Subcutaneous abdominal adipose tissue (tissue), 5 donors: ENCODE results near the gene EHBP1L1.

ENCODE experiments used
- H3K27ac ChIP-seq: one replicate; pipeline ENCODE4 v1.7.0; 2013; ENCODE audit warnings: low read depth, mild to moderate bottlenecking, inconsistent platforms, low read length, moderate library complexity
- H3K27me3 ChIP-seq, 5 donors: one replicate each; pipeline ENCODE4 v1.7.0; 2013; ENCODE audit warnings: low read length in 5 of 5, inconsistent platforms in 1 of 5; ENCODE audit not compliant: control insufficient read depth in 5 of 5, insufficient read depth in 4 of 5
- H3K36me3 ChIP-seq, 5 donors: one replicate each; pipeline ENCODE4 v1.7.0; 2013; ENCODE audit warnings: low read length in 5 of 5; ENCODE audit not compliant: control insufficient read depth in 5 of 5, insufficient read depth in 5 of 5
- H3K4me1 ChIP-seq, 5 donors: one replicate each; pipeline ENCODE4 v1.7.0; 2013; ENCODE audit warnings: low read length in 5 of 5, mild to moderate bottlenecking in 3 of 5, moderate library complexity in 1 of 5; ENCODE audit not compliant: control insufficient read depth in 5 of 5, insufficient read depth in 5 of 5
- H3K4me3 ChIP-seq, 5 donors: one replicate each; pipeline ENCODE4 v1.7.0; 2013; ENCODE audit warnings: low read length in 5 of 5, low read depth in 1 of 5
- H3K9ac ChIP-seq, 5 donors: one replicate each; pipeline ENCODE4 v1.7.0; 2013; ENCODE audit warnings: low read length in 5 of 5, mild to moderate bottlenecking in 4 of 5, moderate library complexity in 3 of 5
- H3K9me3 ChIP-seq, 5 donors: one replicate each; pipeline ENCODE4 v1.7.0; 2013; ENCODE audit warnings: low read length in 5 of 5; ENCODE audit not compliant: control insufficient read depth in 5 of 5
- donor health status: healthy.
- donor health status: healthy.
- donor health status: healthy.
- donor health status: healthy.
- donor health status: healthy.

The EHBP1L1 gene

DNA sequence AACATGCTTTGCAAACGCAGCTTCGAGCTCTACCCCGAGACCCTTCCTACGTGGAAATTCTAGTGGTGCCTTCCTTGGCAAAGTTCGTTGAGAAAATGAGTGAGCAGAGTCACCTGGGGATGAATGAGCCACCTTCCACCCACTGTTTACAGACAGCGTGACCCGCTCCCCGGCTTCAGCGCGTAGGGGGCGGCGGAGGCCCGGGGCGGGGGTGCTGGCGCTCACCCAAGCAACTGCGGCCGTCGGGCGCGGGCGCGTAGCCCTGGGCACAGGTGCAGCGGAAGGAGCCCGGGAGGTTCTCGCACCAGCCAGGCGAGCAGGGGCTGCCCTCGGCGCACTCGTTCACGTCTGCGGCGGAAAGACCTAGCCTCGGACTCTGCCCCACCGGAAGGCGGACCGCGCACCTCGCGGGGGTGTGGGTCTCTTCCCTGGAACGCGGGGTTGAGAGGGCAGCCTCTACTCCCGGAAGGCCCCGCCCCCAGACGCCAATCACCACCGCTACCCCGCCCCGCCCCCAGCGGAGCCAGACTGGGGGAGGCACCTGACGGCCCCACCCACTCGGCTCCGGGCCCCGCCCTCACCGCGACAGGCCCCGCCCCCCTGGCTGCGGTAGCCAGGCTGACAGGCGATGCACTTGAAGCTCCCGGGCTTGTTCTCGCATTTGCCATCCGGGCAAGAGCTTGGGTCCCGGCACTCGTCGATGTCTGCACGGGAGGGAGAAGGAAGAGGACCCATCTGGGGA, 29.5 kb upstream of the EHBP1L1 start:
- peak overlapping the region in 1 of 5 donors; percentile 51 for H3K4me3 ChIP-seq
- H3K4me1 ChIP-seq, result peaks cover 0 to 16% (median 3%) of the 10 kb centered on the region in 5 donors
- H3K27me3 ChIP-seq, result no peaks in the 10 kb centered on the region
- no peaks in the 10 kb centered on the region for H3K9me3 ChIP-seq
- H3K27ac ChIP-seq, result no peak overlapping the region
- no peak overlapping the region for H3K9ac ChIP-seq
- H3K36me3 ChIP-seq, result peaks cover 0 to 47% (median 26%) of the 10 kb centered on the region in 5 donors

DNA sequence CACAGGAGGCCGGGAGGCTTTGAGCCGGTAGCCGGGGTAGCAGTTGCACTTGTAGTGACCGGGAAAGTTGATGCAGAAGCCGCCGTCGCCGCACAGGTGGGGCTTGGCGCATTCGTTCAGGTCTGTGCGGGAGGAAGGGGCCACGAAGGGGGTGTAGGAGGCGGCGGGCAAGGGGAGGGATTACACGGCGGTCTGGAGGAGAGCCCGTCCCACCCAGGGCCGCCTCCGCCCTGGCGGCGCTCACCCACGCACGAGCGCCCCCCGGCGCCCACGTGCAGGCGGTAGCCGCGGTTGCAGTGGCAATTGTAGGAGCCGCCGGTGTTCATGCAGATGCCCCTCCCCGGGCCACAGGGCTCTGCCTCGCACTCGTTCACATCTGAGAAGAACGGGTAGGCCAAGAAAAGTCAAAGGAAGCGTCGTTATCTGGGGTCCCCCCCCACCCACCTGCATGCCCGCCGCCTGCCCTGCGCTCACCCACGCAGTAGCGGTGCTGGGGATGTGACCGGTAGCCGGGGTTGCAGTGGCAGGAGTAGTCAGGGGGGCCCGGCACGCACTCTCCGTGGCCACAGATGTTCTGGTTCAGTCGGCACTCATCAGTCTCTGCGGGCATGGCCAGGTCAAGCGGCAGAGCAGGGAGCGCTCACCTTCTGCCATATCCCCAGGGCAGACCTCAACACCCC, 28.3 kb upstream of the EHBP1L1 start:
- H3K4me3 ChIP-seq, result no peak overlapping the region
- peaks cover 0 to 57% (median 37%) of the 10 kb centered on the region in 5 donors for H3K36me3 ChIP-seq
- H3K9me3 ChIP-seq, result no peaks in the 10 kb centered on the region
- H3K4me1 ChIP-seq, result peaks cover 0 to 17% (median 4%) of the 10 kb centered on the region in 5 donors
- H3K9ac ChIP-seq, result no peak overlapping the region
- no peaks in the 10 kb centered on the region for H3K27me3 ChIP-seq
- no peak overlapping the region for H3K27ac ChIP-seq

DNA sequence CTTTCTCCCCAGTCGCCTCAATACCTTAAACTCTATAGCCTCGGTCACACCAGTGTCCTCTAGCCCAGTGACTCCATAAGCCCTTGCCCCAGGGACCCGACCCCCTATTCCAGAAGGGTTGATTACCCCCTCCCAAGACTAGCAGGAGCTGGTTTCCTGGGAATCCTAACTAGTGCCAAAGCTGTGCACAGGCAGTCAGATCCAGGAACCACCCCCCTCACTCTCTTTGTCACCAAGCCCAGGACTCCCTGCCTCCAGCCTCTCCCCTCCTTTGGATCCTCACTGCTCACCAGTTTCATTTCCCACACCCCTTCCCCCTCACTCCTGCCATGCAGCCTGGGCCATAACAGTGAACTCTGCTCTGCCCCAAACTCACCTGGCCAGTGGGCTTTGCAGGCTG, 27.5 kb upstream of the EHBP1L1 start:
- Histone ChIP-seq H3K27me3 (no peaks in the 10 kb centered on the region), H3K9me3 (no peaks in the 10 kb centered on the region), H3K4me1 (peaks cover 0 to 19% (median 6%) of the 10 kb centered on the region in 5 donors), H3K36me3 (peaks cover 0 to 53% (median 35%) of the 10 kb centered on the region in 5 donors), H3K4me3 (no peak overlapping the region), H3K27ac (no peak overlapping the region), H3K9ac (no peak overlapping the region)

DNA sequence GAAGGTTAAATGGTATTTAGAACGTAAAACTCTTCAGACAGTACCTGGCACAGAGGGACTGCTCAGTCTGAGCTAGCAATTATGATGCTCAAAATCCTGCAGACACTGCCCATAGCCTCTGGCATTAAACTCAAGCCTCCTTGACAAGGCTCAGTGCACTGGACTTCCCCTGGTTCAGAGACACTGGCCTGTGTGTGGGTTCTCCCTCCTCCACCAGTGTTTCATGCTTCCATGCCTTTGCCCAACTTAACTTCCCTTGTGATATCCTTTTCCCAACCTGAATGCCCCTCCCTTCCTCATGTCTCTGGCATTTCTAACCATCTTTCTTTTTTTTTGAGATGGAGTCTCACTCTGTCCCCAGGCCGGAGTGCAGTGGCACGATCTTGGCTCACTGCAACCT, 26.8 kb upstream of the EHBP1L1 start:
- Histone ChIP-seq H3K27me3 (no peaks in the 10 kb centered on the region), H3K9ac (no peak overlapping the region), H3K9me3 (no peaks in the 10 kb centered on the region), H3K36me3 (peaks cover 0 to 53% (median 34%) of the 10 kb centered on the region in 5 donors), H3K4me1 (peaks cover 0 to 23% (median 6%) of the 10 kb centered on the region in 5 donors), H3K27ac (no peak overlapping the region), H3K4me3 (no peak overlapping the region)

DNA sequence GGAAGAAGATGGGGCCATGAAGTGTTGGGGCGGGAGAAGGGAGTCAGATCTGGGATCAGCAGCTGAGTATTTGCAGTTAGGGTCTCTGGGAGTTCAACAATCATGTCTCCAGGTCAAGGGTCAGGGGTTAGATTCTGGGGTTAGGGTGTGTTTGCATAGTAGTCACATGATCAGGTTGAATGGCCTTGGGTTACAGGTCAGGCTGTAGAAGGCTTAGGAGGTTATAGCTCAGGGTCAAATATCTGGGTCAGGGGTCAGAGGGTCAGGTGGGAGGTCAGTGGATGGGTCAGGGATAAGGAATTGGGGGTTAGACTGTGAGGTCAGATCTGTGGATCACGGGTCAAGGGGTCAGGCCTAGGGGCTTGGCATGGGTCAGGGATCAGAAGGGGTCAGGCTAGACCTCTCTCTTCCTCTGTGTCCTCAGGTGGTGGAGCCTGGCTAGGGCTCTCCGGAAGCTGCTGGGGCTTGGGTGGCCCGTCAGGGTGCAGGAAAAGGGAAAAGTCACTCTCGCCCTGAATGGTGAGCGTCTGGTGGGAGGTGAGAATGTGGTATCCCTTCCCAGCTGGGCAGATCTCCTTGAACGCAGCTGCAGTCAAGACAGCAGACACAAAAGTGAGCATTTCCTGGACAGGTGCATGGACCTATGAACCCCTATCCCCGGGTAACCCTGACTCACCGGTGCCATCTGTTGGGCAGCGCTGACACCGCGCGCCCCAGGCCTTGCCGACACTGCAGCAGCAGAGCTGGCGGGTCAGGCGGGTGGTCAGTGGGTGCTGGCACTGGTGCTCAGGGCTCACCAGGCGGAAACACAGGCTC, 24.1 kb upstream of the EHBP1L1 start:
- no peak overlapping the region for H3K27ac ChIP-seq
- H3K9ac ChIP-seq, result no peak overlapping the region
- no peaks in the 10 kb centered on the region for H3K27me3 ChIP-seq
- H3K9me3 ChIP-seq, result no peaks in the 10 kb centered on the region
- H3K4me3 ChIP-seq, result no peak overlapping the region
- H3K36me3 ChIP-seq, result peaks cover 0 to 46% (median 27%) of the 10 kb centered on the region in 5 donors
- peaks cover 3 to 36% (median 30%) of the 10 kb centered on the region in 5 donors for H3K4me1 ChIP-seq

DNA sequence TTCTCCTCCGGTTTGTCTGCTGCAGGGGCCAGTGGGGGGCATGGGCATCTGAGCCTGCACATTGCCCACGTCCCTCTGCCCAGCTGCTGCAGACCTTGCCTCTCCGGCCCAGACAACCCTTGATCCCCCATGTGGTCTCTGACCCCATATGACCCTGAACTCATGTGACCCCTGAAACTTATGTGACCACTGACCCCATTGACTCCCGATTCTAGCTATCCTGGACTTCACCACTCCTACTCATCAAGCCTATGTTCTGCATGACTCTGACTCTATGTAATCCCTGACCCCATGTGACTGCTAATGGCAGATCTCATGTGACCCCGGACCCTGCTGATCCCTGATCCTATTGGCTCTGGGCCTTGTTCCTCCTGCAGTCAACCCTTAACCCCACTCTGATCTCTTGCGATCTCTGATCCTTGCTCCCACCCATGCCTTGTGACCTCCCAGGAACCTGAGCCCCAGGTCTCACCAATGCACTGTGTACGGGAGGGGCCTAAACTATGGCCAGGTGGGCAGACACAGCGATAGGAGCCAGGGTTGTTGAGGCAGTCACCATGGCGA, 23.4 kb upstream of the EHBP1L1 start:
- Histone ChIP-seq H3K27ac (no peak overlapping the region), H3K27me3 (no peaks in the 10 kb centered on the region), H3K9ac (no peak overlapping the region), H3K4me1 (peaks cover 3 to 41% (median 37%) of the 10 kb centered on the region in 5 donors), H3K36me3 (peaks cover 0 to 44% (median 25%) of the 10 kb centered on the region in 5 donors), H3K4me3 (no peak overlapping the region), H3K9me3 (no peaks in the 10 kb centered on the region)

DNA sequence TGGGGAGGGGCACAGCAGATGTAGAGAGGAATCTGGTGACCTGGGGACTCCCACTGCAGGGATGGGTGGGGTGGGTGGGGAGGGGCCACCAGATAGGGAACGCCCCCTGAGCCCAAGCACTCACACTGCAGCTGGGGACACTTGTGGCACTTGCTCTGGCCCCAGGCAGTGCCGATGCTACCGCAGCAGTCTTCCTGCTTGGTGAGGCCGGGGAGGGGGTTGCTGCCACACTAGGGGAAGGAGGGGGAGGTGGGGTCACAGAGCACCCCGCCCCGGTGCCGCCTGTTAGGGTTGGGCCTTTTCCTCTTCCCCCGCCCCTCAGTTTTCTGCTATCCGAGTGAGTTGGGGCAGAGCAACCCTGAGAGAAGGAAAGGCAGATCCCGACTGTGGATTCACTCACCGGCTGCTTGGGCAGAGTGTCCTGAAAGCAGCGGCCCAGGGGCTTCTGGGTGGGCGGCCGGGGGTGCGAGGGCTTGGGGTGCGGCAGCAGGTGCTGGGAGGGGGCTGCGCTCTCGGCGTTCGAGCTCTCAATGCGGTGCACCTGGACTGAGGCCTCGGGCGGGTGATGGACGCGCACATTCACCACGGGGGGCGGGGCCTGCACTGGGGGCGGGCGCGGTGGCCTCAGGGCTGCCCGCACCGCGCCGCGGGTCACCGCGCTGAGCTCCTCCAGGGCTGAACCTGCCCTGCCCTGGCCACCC, 22.4 kb upstream of the EHBP1L1 start:
- peaks cover 0 to 34% (median 25%) of the 10 kb centered on the region in 5 donors for H3K36me3 ChIP-seq
- H3K27me3 ChIP-seq, result no peaks in the 10 kb centered on the region
- peaks cover 3 to 43% (median 38%) of the 10 kb centered on the region in 5 donors for H3K4me1 ChIP-seq
- H3K4me3 ChIP-seq, result no peak overlapping the region
- H3K27ac ChIP-seq, result no peak overlapping the region
- H3K9me3 ChIP-seq, result no peaks in the 10 kb centered on the region
- no peak overlapping the region for H3K9ac ChIP-seq

DNA sequence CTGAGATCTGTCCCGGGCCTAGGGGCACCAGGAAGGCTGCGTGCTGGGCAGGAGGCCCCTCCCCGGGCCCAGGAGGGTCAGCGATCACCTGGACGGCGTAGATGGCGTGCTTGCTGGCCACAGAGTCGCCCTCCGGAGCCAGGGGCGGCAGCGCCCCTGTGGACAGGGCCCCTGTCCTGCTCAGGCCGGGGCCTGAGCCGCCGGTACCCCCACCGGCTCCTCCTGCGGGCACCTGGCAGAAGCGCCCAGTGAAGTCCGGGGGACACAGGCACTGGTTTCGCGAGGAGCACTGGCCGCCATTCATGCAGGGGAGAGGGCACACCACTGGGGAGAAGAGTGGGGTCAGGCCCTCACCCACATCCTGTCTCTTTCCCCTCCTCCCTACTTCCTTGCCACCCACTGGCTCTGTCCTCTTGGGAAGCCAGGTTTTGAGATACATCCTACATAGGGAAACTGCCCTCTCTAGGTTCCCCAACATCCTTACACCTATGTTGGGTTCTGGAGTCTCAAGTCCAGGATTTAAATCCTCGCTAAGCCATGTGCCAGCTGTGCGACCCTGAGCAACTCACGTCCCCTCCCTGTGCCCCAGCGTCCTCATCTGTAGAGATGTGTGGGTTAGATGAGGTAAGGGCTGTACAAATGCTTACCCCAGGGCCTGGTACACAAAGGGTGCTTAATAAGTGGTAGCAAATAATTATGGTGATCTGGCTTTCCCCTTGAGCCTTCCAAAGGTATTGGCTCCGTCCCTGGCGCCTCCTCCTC, 21.6 kb upstream of the EHBP1L1 start:
- H3K4me3 ChIP-seq, result no peak overlapping the region
- H3K9ac ChIP-seq, result peak overlapping the region in 2 of 5 donors; percentile 28 to 53
- no peaks in the 10 kb centered on the region for H3K9me3 ChIP-seq
- H3K4me1 ChIP-seq, result peaks cover 5 to 51% (median 45%) of the 10 kb centered on the region in 5 donors
- no peaks in the 10 kb centered on the region for H3K27me3 ChIP-seq
- peaks cover 0 to 26% (median 17%) of the 10 kb centered on the region in 5 donors for H3K36me3 ChIP-seq
- H3K27ac ChIP-seq, result no peak overlapping the region
